HepG2 (cell line): ENCODE measurements around the gene DNAJC9. TPM values are rescaled to one million over a fixed set of nuclear protein-coding genes. Genes with fewer than 3 reads are reported as not detected.

Experiments used
- ARID2 ChIP-seq: sonication (generic); formaldehyde crosslinking; IDR thresholded peaks from 2 replicates; pipeline ENCODE4 v1.8.1; 2022; ENCODE audit warnings: mild to moderate bottlenecking, missing genetic modification reagents, borderline replicate concordance
- CHD4 ChIP-seq: fragments of 200-600 bp; sonication (generic); IDR thresholded peaks from 2 replicates; pipeline ENCODE4 v1.7.0; 2017; ENCODE audit warnings: mild to moderate bottlenecking, low read length, borderline replicate concordance
- KDM1A ChIP-seq: IDR thresholded peaks from 2 replicates; pipeline ENCODE4 v1.6.1; 2016; ENCODE audit warnings: missing compliant biosample characterization
- LRRFIP1 ChIP-seq: sonication (generic); formaldehyde crosslinking; conservative IDR thresholded peaks from 2 replicates; pipeline ENCODE4 v1.4.0; 2020; ENCODE audit warnings: missing genetic modification reagents
- NFIC ChIP-seq: IDR thresholded peaks from 2 replicates; pipeline ENCODE4 v1.6.1; 2012; ENCODE audit warnings: mild to moderate bottlenecking, low read length, inconsistent platforms
- PHF5A ChIP-seq: IDR thresholded peaks from one replicate; pipeline ENCODE4 v1.6.1; 2018; ENCODE audit warnings: low read depth, missing genetic modification reagents; ENCODE audit not compliant: unreplicated experiment
- SMAD9 ChIP-seq: sonication (generic); formaldehyde crosslinking; IDR thresholded peaks from 2 replicates; pipeline ENCODE4 v1.5.1; 2020; ENCODE audit warnings: mild to moderate bottlenecking, missing genetic modification reagents
- SRF ChIP-seq: IDR thresholded peaks from 2 replicates; pipeline ENCODE4 v1.6.1; 2011; ENCODE audit warnings: mild to moderate bottlenecking, low read depth, low read length, moderate library complexity
- SRY ChIP-seq: sonication (generic); formaldehyde crosslinking; IDR thresholded peaks from 2 replicates; pipeline ENCODE4 v1.8.0; 2022; ENCODE audit warnings: mild to moderate bottlenecking, missing genetic modification reagents
- ZC3H4 ChIP-seq: sonication (generic); formaldehyde crosslinking; IDR thresholded peaks from 2 replicates; pipeline ENCODE4 v1.4.0; 2020; ENCODE audit warnings: missing genetic modification reagents, borderline replicate concordance
- ZNF512 ChIP-seq: sonication (generic); formaldehyde crosslinking; IDR thresholded peaks from 2 replicates; pipeline ENCODE4 v1.4.0; 2020; ENCODE audit warnings: mild to moderate bottlenecking, missing genetic modification reagents
- ZNF556 ChIP-seq: sonication (generic); formaldehyde crosslinking; IDR thresholded peaks from 2 replicates; pipeline ENCODE4 v1.4.0; 2020; ENCODE audit warnings: mild to moderate bottlenecking, missing genetic modification reagents, borderline replicate concordance
- ZSCAN29 ChIP-seq: sonication (generic); formaldehyde crosslinking; conservative IDR thresholded peaks from 2 replicates; pipeline ENCODE4 v1.4.0; 2020; ENCODE audit warnings: mild to moderate bottlenecking, missing genetic modification reagents
- polyA plus RNA-seq, 8 experiments: library from polyadenylated mRNA; depleted of rRNA in 3 of 8; stranded (reverse) in 7 of 8; unstranded in 1 of 8; fragments of >200 nt; fragmentation: Illumina TruSeq in 4 of 8; extraction: Trizol in 4 of 8; gene quantifications; 2 replicates each; pipeline versions ENCODE4 v1.2.1 to v1.2.3, GENCODE V29; 2011 to 2016; ENCODE audit warnings: low read depth in 4 of 8, missing spikeins in 1 of 8, mixed read lengths in 1 of 8; ENCODE audit not compliant: insufficient read depth in 1 of 8
- total RNA-seq, 5 experiments: library from RNA; depleted of rRNA; stranded (reverse); fragments of >200 nt; fragmentation: Illumina TruSeq; extraction: Trizol; gene quantifications; 2 replicates each; pipeline ENCODE4 v1.2.3, GENCODE V29; 2016; ENCODE audit warnings: low read depth in 1 of 5
- TF ChIP-seq, protein P1 (sequence below): sonication (generic); formaldehyde crosslinking; IDR thresholded peaks from 2 replicates; pipeline ENCODE4 v1.8.1; 2022; ENCODE audit warnings: low read depth, mild to moderate bottlenecking, missing genetic modification reagents
- TF ChIP-seq, protein P2 (sequence below): sonication (generic); formaldehyde crosslinking; IDR thresholded peaks from 2 replicates; pipeline ENCODE4 v1.4.0; 2020; ENCODE audit warnings: missing genetic modification reagents, borderline replicate concordance
- TF ChIP-seq, protein P3 (sequence below): sonication (generic); formaldehyde crosslinking; IDR thresholded peaks from 2 replicates; pipeline ENCODE4 v1.4.0; 2020; ENCODE audit warnings: mild to moderate bottlenecking, low read depth, missing genetic modification reagents

The DNAJC9 gene
- total and polyA plus RNA-seq, 2 of the 13 experiments (the other 11 are each of a cell fraction or from before 2014, with no cell fraction given), result 15.9 to 60.3 TPM

DNA sequence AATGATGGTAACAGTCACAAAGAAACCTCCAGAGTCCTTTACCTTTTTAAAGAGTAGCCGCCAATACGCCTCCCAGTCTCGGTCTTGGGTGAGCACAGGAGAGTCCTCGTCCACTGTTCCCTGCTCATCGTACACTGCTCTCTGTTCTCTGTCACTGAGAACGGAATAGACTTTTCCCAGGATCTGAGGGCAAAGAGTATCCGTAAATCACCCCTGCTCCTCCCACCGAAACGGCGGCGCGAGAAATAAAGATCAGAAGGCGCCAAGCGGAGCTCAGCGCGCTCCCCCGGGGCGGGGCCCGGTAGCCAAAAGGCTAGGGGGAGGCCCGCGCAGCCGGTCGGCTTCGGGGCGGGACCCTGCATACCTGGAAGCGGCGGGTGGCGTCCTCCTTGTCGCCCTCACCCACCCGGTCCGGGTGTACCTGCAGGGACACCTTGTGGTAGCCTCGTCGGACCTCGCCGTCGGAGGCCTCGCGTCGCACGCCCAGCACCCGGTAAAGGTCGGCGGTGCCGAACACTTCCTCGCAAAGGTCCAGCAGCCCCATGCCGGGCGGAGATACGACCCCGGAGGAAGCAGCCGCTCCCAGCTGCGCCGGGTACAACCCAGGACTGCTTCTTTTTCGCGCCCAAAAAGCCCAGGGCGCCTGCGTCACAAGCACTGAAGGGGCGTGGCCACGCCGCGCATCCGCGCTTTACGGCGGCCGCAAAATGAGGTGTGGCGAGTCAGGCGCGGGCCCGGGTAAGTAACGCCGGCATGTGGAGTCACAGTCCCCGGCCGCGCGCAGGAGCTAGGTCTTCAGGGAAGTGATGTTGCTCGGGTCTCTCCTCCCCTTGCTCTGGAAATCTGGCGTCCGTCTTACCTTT, at the start of gene DNAJC9 (continued):
- TF ChIP-seq, protein P1, sequence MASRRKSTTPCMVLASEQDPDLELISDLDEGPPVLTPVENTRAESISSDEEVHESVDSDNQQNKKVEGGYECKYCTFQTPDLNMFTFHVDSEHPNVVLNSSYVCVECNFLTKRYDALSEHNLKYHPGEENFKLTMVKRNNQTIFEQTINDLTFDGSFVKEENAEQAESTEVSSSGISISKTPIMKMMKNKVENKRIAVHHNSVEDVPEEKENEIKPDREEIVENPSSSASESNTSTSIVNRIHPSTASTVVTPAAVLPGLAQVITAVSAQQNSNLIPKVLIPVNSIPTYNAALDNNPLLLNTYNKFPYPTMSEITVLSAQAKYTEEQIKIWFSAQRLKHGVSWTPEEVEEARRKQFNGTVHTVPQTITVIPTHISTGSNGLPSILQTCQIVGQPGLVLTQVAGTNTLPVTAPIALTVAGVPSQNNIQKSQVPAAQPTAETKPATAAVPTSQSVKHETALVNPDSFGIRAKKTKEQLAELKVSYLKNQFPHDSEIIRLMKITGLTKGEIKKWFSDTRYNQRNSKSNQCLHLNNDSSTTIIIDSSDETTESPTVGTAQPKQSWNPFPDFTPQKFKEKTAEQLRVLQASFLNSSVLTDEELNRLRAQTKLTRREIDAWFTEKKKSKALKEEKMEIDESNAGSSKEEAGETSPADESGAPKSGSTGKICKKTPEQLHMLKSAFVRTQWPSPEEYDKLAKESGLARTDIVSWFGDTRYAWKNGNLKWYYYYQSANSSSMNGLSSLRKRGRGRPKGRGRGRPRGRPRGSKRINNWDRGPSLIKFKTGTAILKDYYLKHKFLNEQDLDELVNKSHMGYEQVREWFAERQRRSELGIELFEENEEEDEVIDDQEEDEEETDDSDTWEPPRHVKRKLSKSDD, result peak; percentile 74; the same call in 1 of the 2 replicates
- TF ChIP-seq ZC3H4 (no peak), LRRFIP1 (no peak), SRY (CRISPR knock-in tag) (peak; percentile 72; the same call in 1 of the 2 replicates), SRF (no peak), SMAD9 (CRISPR knock-in tag) (no peak), NFIC (no peak), ZSCAN29 (0 out of 2 replicates have a peak, but pooled peaks have one; percentile 72), ZNF556 (CRISPR knock-in tag) (peak; percentile 96), CHD4 (no peak), PHF5A (CRISPR knock-in tag) (peak; percentile 40), ARID2 (CRISPR knock-in tag) (peak; percentile 96), ZNF512 (CRISPR knock-in tag) (no peak), KDM1A (no peak)
- TF ChIP-seq, protein P2, sequence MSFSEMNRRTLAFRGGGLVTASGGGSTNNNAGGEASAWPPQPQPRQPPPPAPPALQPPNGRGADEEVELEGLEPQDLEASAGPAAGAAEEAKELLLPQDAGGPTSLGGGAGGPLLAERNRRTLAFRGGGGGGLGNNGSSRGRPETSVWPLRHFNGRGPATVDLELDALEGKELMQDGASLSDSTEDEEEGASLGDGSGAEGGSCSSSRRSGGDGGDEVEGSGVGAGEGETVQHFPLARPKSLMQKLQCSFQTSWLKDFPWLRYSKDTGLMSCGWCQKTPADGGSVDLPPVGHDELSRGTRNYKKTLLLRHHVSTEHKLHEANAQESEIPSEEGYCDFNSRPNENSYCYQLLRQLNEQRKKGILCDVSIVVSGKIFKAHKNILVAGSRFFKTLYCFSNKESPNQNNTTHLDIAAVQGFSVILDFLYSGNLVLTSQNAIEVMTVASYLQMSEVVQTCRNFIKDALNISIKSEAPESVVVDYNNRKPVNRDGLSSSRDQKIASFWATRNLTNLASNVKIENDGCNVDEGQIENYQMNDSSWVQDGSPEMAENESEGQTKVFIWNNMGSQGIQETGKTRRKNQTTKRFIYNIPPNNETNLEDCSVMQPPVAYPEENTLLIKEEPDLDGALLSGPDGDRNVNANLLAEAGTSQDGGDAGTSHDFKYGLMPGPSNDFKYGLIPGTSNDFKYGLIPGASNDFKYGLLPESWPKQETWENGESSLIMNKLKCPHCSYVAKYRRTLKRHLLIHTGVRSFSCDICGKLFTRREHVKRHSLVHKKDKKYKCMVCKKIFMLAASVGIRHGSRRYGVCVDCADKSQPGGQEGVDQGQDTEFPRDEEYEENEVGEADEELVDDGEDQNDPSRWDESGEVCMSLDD, result no peak
- TF ChIP-seq, protein P3, sequence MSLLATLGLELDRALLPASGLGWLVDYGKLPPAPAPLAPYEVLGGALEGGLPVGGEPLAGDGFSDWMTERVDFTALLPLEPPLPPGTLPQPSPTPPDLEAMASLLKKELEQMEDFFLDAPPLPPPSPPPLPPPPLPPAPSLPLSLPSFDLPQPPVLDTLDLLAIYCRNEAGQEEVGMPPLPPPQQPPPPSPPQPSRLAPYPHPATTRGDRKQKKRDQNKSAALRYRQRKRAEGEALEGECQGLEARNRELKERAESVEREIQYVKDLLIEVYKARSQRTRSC (CRISPR knock-in tag), result peak; percentile 71; the same call in 1 of the 2 replicates
